ENCODE measurements around the gene TMC7.

Gene TMC7

GRCh38 chr16:19108409-19109287 lies 124.9 kb downstream of the TMC7 start:
- Histone ChIP-seq H2AFZ (ENCODE audit: low read depth, low read length) (no peak overlapping the region), H3K27me3 (ENCODE audit: insufficient read depth, low read length) (no peaks in the 10 kb centered on the region), H3K4me3 (ENCODE audit: low read length) (no peak overlapping the region), H3K9me3 (ENCODE audit: low read length) (no peaks in the 10 kb centered on the region), H3K36me3 (ENCODE audit: insufficient read depth, low read length) (no peaks in the 10 kb centered on the region), H3K4me1 (ENCODE audit: insufficient read depth, low read length) (no peaks in the 10 kb centered on the region)

DNA sequence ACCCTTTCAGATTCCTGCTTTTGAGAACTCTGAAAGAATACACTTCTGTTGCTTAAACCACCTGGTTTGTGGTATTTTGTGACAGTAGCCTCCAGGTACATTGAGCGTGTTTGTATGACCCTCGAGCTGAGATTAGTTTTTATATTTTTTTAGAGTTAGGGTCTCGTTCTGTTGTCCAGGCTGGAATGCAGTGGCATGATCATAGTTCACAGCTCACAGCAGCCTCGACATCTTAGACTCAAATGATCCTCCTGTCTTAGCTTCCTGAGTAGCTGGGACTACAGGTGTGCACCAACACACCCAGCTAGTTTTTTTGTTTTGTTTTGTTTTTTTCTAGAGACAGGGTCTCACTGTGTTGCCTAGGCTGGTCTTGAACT lies 125.5 kb downstream of the TMC7 start:
- no peaks in the 10 kb centered on the region for H3K36me3 ChIP-seq (ENCODE audit: insufficient read depth, low read length)
- no peaks in the 10 kb centered on the region for H3K4me1 ChIP-seq (ENCODE audit: insufficient read depth, low read length)
- no peak overlapping the region for H2AFZ ChIP-seq (ENCODE audit: low read depth, low read length)
- H3K9me3 ChIP-seq (ENCODE audit: low read length) = no peaks in the 10 kb centered on the region
- no peaks in the 10 kb centered on the region for H3K27me3 ChIP-seq (ENCODE audit: insufficient read depth, low read length)
- no peak overlapping the region for H3K4me3 ChIP-seq (ENCODE audit: low read length)

GRCh38 chr16:19110537-19111360 lies 127.0 kb downstream of the TMC7 start:
- no peaks in the 10 kb centered on the region for H3K9me3 ChIP-seq (ENCODE audit: low read length)
- no peaks in the 10 kb centered on the region for H3K27me3 ChIP-seq (ENCODE audit: insufficient read depth, low read length)
- no peaks in the 10 kb centered on the region for H3K4me1 ChIP-seq (ENCODE audit: insufficient read depth, low read length)
- H3K4me3 ChIP-seq (ENCODE audit: low read length) = no peak overlapping the region
- H2AFZ ChIP-seq (ENCODE audit: low read depth, low read length) = no peak overlapping the region
- H3K36me3 ChIP-seq (ENCODE audit: insufficient read depth, low read length) = no peaks in the 10 kb centered on the region

GRCh38 chr16:19112099-19112407 lies 128.3 kb downstream of the TMC7 start:
- Histone ChIP-seq H3K27me3 (ENCODE audit: insufficient read depth, low read length) (no peaks in the 10 kb centered on the region), H3K4me1 (ENCODE audit: insufficient read depth, low read length) (peaks cover 3% of the 10 kb centered on the region), H3K4me3 (ENCODE audit: low read length) (no peak overlapping the region), H3K36me3 (ENCODE audit: insufficient read depth, low read length) (no peaks in the 10 kb centered on the region), H2AFZ (ENCODE audit: low read depth, low read length) (no peak overlapping the region), H3K9me3 (ENCODE audit: low read length) (no peaks in the 10 kb centered on the region)
